Endothelial cell of umbilical vein (primary cell): Measurements from ENCODE around the gene ALG2.

Source experiments
- EZH2 ChIP-seq: IDR thresholded peaks from 2 replicates; pipeline ENCODE4 v1.6.1; 2012; ENCODE audit warnings: borderline replicate concordance, low read depth, mild to moderate bottlenecking, moderate library complexity, low read length, inconsistent platforms; ENCODE audit not compliant: severe bottlenecking
- FOS ChIP-seq: IDR thresholded peaks from 2 replicates; pipeline ENCODE4 v1.6.1; 2011; ENCODE audit warnings: mild to moderate bottlenecking, low read length, moderate library complexity, borderline replicate concordance; ENCODE audit not compliant: insufficient read depth
- GATA2 ChIP-seq: IDR thresholded peaks from 2 replicates; pipeline ENCODE4 v1.7.0; 2011; ENCODE audit warnings: low read depth, mild to moderate bottlenecking, moderate library complexity, mixed read lengths, low read length; ENCODE audit not compliant: insufficient read length, insufficient read depth
- JUN ChIP-seq: IDR thresholded peaks from 2 replicates; pipeline ENCODE4 v1.6.1; 2011; ENCODE audit warnings: borderline replicate concordance, low read depth; ENCODE audit not compliant: insufficient read length, insufficient read depth
- MYC ChIP-seq: IDR thresholded peaks from one replicate; pipeline ENCODE4 v1.6.1; 2011; ENCODE audit warnings: mild to moderate bottlenecking, low read depth, low read length
- POLR2A ChIP-seq: IDR thresholded peaks from 2 replicates; pipeline ENCODE4 v1.6.1; 2012; ENCODE audit warnings: low read depth, mild to moderate bottlenecking, control low read depth, low read length
- POLR2AphosphoS5 ChIP-seq: IDR thresholded peaks from 2 replicates; pipeline ENCODE4 v1.6.1; 2012; ENCODE audit warnings: low read depth, mild to moderate bottlenecking, control low read depth, low read length, moderate library complexity; ENCODE audit not compliant: insufficient read depth
- TF ChIP-seq, protein P1 (sequence below), 2 donors: IDR thresholded peaks; 1 replicate in 1 of 2; 2 replicates in 1 of 2; pipeline ENCODE4 v1.5.1; 2011; ENCODE audit warnings: low read length in 2 of 2, mild to moderate bottlenecking in 2 of 2, moderate library complexity in 2 of 2, control low read depth in 1 of 2, inconsistent platforms in 1 of 2, low read depth in 1 of 2; ENCODE audit not compliant: insufficient read depth in 1 of 2; ENCODE audit errors: extremely low read depth in 1 of 2

DNA sequence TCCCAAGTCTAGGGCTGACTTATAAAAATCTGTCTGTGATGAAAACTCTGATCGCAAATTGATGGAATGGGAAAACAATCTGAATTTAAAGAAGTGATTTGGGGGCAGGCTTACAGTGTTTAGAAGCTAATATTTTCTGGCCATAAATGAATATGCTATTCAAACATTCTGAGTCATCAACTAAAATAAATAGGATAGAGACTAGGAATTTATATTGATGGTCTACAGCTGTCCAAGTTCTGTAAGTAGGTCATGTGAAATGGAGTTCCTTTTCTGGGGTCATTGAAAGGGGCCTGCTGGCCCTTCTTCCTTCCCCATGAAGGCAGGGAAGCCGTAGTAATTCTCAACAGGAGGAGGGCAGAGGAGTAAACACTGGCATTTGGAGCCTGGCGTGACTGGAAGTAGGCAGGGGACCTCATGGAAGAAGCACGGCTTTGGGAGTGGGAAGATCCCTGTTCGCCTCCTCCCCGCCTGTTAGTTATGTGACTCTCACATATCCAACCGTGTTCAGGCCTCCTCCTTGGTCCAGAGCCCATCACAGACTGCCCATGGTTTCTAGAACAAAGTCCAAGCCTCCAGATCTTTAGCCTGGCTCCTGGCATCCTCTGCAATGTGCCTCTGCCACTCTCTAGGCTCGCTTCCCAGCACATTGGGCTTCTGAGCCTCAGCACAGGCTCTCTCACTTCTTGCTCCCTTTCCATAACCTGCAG, 31.7 kb downstream of the ALG2 start:
- TF ChIP-seq POLR2A: no peak
- TF ChIP-seq, protein P1, sequence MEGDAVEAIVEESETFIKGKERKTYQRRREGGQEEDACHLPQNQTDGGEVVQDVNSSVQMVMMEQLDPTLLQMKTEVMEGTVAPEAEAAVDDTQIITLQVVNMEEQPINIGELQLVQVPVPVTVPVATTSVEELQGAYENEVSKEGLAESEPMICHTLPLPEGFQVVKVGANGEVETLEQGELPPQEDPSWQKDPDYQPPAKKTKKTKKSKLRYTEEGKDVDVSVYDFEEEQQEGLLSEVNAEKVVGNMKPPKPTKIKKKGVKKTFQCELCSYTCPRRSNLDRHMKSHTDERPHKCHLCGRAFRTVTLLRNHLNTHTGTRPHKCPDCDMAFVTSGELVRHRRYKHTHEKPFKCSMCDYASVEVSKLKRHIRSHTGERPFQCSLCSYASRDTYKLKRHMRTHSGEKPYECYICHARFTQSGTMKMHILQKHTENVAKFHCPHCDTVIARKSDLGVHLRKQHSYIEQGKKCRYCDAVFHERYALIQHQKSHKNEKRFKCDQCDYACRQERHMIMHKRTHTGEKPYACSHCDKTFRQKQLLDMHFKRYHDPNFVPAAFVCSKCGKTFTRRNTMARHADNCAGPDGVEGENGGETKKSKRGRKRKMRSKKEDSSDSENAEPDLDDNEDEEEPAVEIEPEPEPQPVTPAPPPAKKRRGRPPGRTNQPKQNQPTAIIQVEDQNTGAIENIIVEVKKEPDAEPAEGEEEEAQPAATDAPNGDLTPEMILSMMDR (IDR thresholded peaks at IDR 0.05; ENCODE audit: extremely low read depth in 1 of 2, insufficient read depth in 1 of 2, low read depth in 1 of 2, low read length in 2 of 2): no peak
- no peak for TF ChIP-seq GATA2
- TF ChIP-seq JUN: no peak
- TF ChIP-seq MYC: no peak
- TF ChIP-seq POLR2AphosphoS5: no peak
- no peak for TF ChIP-seq EZH2
- TF ChIP-seq FOS: no peak
